ENCODE data around the gene LAMA1. TPM values are rescaled to one million over a fixed set of nuclear protein-coding genes. Genes with fewer than 3 reads are reported as not detected.

LAMA1 gene
- total RNA-seq, 1 donor from 2014 or later, result 75.0 TPM

- TF ChIP-seq, protein P1, sequence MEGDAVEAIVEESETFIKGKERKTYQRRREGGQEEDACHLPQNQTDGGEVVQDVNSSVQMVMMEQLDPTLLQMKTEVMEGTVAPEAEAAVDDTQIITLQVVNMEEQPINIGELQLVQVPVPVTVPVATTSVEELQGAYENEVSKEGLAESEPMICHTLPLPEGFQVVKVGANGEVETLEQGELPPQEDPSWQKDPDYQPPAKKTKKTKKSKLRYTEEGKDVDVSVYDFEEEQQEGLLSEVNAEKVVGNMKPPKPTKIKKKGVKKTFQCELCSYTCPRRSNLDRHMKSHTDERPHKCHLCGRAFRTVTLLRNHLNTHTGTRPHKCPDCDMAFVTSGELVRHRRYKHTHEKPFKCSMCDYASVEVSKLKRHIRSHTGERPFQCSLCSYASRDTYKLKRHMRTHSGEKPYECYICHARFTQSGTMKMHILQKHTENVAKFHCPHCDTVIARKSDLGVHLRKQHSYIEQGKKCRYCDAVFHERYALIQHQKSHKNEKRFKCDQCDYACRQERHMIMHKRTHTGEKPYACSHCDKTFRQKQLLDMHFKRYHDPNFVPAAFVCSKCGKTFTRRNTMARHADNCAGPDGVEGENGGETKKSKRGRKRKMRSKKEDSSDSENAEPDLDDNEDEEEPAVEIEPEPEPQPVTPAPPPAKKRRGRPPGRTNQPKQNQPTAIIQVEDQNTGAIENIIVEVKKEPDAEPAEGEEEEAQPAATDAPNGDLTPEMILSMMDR (conservative IDR thresholded peaks at IDR 0.05), result peak; percentile 69
- no peak overlapping the region for H3K4me3 Mint-ChIP-seq
- no peaks in the 10 kb centered on the region for H3K27me3 Mint-ChIP-seq
- no peak overlapping the region for H3K27ac Mint-ChIP-seq
- no peaks in the 10 kb centered on the region for H3K9me3 Mint-ChIP-seq
- no peaks in the 10 kb centered on the region for H3K4me1 Mint-ChIP-seq (ENCODE audit: unreplicated experiment)
- no peak for DNase-seq (ENCODE audit: extremely low spot score, unreplicated experiment)
- peaks cover 3% of the 10 kb centered on the region for H3K36me3 Mint-ChIP-seq
Measured at GRCh38 chr18:7021994-7022840, 95.4 kb downstream of the LAMA1 start.

- peaks cover 4% of the 10 kb centered on the region for H3K36me3 Mint-ChIP-seq
- no peak overlapping the region for H3K4me3 Mint-ChIP-seq
- no peaks in the 10 kb centered on the region for H3K9me3 Mint-ChIP-seq
- peak overlapping the region; percentile 35 for H3K27ac Mint-ChIP-seq
- TF ChIP-seq, protein P1 (conservative IDR thresholded peaks at IDR 0.05), result no peak
- H3K27me3 Mint-ChIP-seq, result no peaks in the 10 kb centered on the region
- DNase-seq (ENCODE audit: extremely low spot score, unreplicated experiment), result no peak
- no peaks in the 10 kb centered on the region for H3K4me1 Mint-ChIP-seq (ENCODE audit: unreplicated experiment)
Measured at GRCh38 chr18:7020995-7021777, 96.4 kb downstream of the LAMA1 start.

DNA sequence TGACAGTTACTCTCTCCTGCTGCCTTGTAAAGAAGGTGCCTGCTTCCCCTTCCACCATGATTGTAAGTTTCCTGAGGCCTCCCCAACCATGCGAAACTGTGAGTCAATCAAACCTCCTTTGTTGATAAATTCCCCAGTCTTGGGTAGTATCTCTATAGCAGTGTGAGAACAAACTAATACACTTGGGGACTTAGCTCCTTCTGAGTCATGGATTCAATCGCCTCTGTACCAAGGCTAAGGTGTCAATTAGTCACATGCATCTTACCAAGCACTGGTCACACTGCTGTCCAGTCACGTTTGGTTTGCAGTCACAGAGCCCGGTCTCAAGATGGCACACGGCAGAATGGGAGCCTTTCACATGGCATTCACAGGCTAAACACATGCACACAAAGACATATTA lies 100.6 kb downstream of the LAMA1 start:
- Mint-ChIP-seq H3K36me3 (peaks cover 10% of the 10 kb centered on the region), H3K9me3 (no peaks in the 10 kb centered on the region), H3K27ac (no peak overlapping the region), H3K27me3 (no peaks in the 10 kb centered on the region), H3K4me1 (ENCODE audit: unreplicated experiment) (no peaks in the 10 kb centered on the region), H3K4me3 (no peak overlapping the region)
- DNase-seq (ENCODE audit: extremely low spot score, unreplicated experiment), result no peak
- TF ChIP-seq, protein P1 (conservative IDR thresholded peaks at IDR 0.05), result no peak

DNA sequence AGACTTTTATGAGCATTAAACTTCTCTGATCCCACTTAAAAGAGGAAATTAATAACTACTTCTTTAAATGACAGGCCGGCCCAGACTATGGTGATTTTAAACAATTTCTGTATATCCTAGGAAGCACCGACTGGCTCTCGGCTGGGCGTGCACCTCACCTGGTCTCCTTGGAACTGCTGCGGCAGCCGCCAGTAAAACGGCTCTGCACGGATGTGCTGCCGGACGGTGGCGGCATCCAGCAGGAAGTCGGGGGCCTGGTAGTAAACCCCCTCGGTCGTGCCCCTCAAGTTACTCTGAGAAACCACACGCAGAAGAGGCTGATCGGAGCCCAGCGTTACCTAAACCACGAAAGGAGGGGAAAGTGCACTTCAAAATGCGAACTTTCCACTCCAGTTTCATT lies 106.5 kb downstream of the LAMA1 start:
- H3K4me3 Mint-ChIP-seq, result no peak overlapping the region
- TF ChIP-seq, protein P1 (conservative IDR thresholded peaks at IDR 0.05), result no peak
- H3K4me1 Mint-ChIP-seq (ENCODE audit: unreplicated experiment), result no peaks in the 10 kb centered on the region
- DNase-seq (ENCODE audit: extremely low spot score, unreplicated experiment), result no peak
- H3K36me3 Mint-ChIP-seq, result peaks cover 11% of the 10 kb centered on the region
- H3K27ac Mint-ChIP-seq, result no peak overlapping the region
- no peaks in the 10 kb centered on the region for H3K9me3 Mint-ChIP-seq
- H3K27me3 Mint-ChIP-seq, result no peaks in the 10 kb centered on the region

DNA sequence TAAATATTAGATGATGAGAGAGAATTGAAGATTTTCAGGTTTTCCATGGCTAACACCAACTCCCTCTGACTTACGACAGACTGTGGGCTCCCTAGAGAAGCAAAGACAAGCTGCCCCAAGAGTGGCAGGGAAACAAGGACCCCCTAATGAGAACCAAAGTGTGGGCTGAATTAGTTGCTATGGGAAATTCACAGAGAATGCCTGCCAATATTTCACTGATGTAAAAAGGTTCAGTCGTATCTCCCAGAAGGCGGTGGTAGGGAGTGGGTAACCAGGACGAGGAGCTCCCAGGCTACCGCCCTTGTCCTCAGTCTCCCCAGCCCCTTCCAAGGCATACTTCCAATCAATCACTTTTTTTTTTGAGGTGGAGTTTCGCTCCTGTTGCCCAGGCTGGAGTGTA lies 113.6 kb downstream of the LAMA1 start:
- H3K4me3 Mint-ChIP-seq, result no peak overlapping the region
- DNase-seq (ENCODE audit: extremely low spot score, unreplicated experiment), result no peak
- TF ChIP-seq, protein P1 (conservative IDR thresholded peaks at IDR 0.05), result no peak
- H3K9me3 Mint-ChIP-seq, result no peaks in the 10 kb centered on the region
- H3K4me1 Mint-ChIP-seq (ENCODE audit: unreplicated experiment), result peaks cover 11% of the 10 kb centered on the region
- H3K27ac Mint-ChIP-seq, result no peak overlapping the region
- H3K27me3 Mint-ChIP-seq, result no peaks in the 10 kb centered on the region
- H3K36me3 Mint-ChIP-seq, result peaks cover 12% of the 10 kb centered on the region

Measured in type B pancreatic cell (in vitro differentiated cells).